Measurements from ENCODE around the gene CCDC197. TPM values are rescaled to one million over a fixed set of nuclear protein-coding genes. Genes with fewer than 3 reads are reported as not detected.

The CCDC197 gene
- total RNA-seq, 1 experiment from 2014 or later = not detected

DNA sequence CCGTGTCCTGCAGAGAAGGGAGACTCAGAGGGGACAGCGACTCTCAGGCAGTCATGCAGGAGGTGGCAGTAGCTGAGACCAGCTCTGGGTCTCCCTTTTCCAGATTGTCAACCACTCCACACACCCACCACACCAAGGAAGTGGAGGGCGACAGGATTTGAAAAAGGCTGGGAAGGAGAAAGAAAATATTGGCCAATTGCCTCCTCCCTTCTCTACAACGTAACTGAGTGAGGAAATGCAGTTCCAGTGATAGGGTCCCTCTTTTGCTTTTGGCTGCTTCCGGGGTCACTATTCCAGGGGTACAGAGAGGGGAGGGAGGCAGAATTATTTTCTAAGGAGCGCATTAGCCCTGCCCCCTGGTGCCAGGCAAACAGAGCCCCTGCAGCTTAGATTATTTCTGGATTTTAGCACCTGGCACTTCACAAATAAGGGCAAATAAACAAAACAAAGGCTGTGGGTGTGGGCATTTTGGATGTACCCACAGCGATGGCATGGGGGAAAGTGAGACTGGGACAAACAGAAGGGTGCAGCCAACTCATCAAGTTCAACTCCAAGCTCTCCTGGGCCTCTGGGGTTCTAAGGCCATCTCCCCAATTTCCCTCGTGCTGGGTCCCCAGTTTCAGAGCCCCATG lies 41.1 kb upstream of the CCDC197 start:
- no peak overlapping the region for H2BK12ac ChIP-seq (ENCODE audit: insufficient read length, low read depth, low read length)
- Mint-ChIP-seq H3K36me3 (ENCODE audit: insufficient read depth in 1 of 3, low read depth in 3 of 3) (no peaks in the 10 kb centered on the region), H3K4me1 (peaks cover 42 to 45% of the 10 kb centered on the region in 2 experiments), H3K4me3 (no peak overlapping the region), H3K27ac (no peak overlapping the region), H3K27me3 (ENCODE audit: low read depth) (no peaks in the 10 kb centered on the region; the same call in none of the 2 replicates), H3K9me3 (no peaks in the 10 kb centered on the region; a peak in 1 of 5 replicates)
- no peak for TF ChIP-seq CTCF (conservative IDR thresholded peaks at IDR 0.05)
- no peak overlapping the region for H2AK5ac ChIP-seq (ENCODE audit: insufficient read length, low read length)
- H3K18ac ChIP-seq (ENCODE audit: insufficient read length, low read depth, low read length) = no peak overlapping the region
- no peak overlapping the region for H4K5ac ChIP-seq (ENCODE audit: insufficient read length, low read depth, low read length)
- no peaks in the 10 kb centered on the region for H3K79me1 ChIP-seq (ENCODE audit: insufficient read depth, low read depth, low read length, poor library complexity, severe bottlenecking)
- no peaks in the 10 kb centered on the region for H3K9me3 ChIP-seq (ENCODE audit: control insufficient read depth, low read depth, low read length)
- no peak overlapping the region for H4K91ac ChIP-seq (ENCODE audit: insufficient read length, low read depth, low read length)
- no peak overlapping the region for H3K9ac ChIP-seq (ENCODE audit: extremely low read depth, insufficient read length, low read length)
- no peak overlapping the region for H2BK120ac ChIP-seq (ENCODE audit: low read depth, low read length, poor library complexity, severe bottlenecking)
- no peaks in the 10 kb centered on the region for H4K20me1 ChIP-seq (ENCODE audit: control insufficient read depth, insufficient read depth, insufficient read length)
- no peak overlapping the region for H2BK15ac ChIP-seq (ENCODE audit: low read depth, low read length)
- H2AFZ ChIP-seq (ENCODE audit: low read length) = no peak overlapping the region
- no peak overlapping the region for H3K14ac ChIP-seq (ENCODE audit: insufficient read depth, low read length)
- no peak overlapping the region for H3K27ac ChIP-seq (ENCODE audit: insufficient read length, low read depth, low read length)
- H3K4me1 ChIP-seq (ENCODE audit: insufficient read depth, low read length) = no peaks in the 10 kb centered on the region; the same call in 1 of the 2 replicates
- no peak overlapping the region for H2BK20ac ChIP-seq (ENCODE audit: low read depth, low read length, poor library complexity, severe bottlenecking)
- no peak overlapping the region for H3K4ac ChIP-seq (ENCODE audit: low read depth, low read length)
- H3K79me2 ChIP-seq (ENCODE audit: insufficient read depth, low read length) = no peaks in the 10 kb centered on the region
- no peak overlapping the region for H3K56ac ChIP-seq (ENCODE audit: insufficient read length, low read depth, low read length)
- WGBS (ENCODE audit: extremely low coverage, insufficient read length, low lambda C conversion rate) = no CpG with 5 or more reads among the region's 8 CpGs
- H3K23ac ChIP-seq (ENCODE audit: insufficient read length, low read depth, low read length) = no peak overlapping the region
- no peak overlapping the region for H2BK5ac ChIP-seq (ENCODE audit: insufficient read length, low read length)
- H3K27me3 ChIP-seq (ENCODE audit: insufficient read depth, low read length) = no peaks in the 10 kb centered on the region
- H4K8ac ChIP-seq (replicated peaks; ENCODE audit: insufficient read length, low read depth, low read length) = no peak overlapping the region
- no peaks in the 10 kb centered on the region for H3K23me2 ChIP-seq (ENCODE audit: insufficient read length, low read depth, low read length, poor library complexity, severe bottlenecking)
- no peak overlapping the region for H3T11ph ChIP-seq (ENCODE audit: low read length)
- no peak overlapping the region for H3K4me2 ChIP-seq (ENCODE audit: insufficient read depth, insufficient read length, low read length)
- DNase-seq = no peak

Measured in H9 (cell line).